ENCODE results near the gene NUDT5. TPM values are rescaled to one million over a fixed set of nuclear protein-coding genes. Genes with fewer than 3 reads are reported as not detected.

The NUDT5 gene
- total and polyA plus RNA-seq, 2 of the 8 experiments (the other 6 are each of a cell fraction or from before 2014, with no cell fraction given), result 130 to 134 TPM

GRCh38 chr10:12243864-12244620 is 48.4 kb upstream of the NUDT5 start (continued):
- no peak for TF ChIP-seq CTCF (IDR thresholded peaks at IDR 0.05; ENCODE audit: control extremely low read depth in 1 of 3, insufficient read depth in 1 of 3, low read depth in 1 of 3, low read length in 3 of 3)

All from H1 (cell line).